Liver (tissue), 3 donors: ENCODE results near the gene ACTR2.

Source experiments
- ATF3 ChIP-seq: IDR thresholded peaks from 2 replicates; pipeline ENCODE4 v1.6.1; 2016; ENCODE audit warnings: antibody characterized with exemption
- CTCF ChIP-seq: fragments of 150-350 bp; IDR thresholded peaks from 2 replicates; pipeline ENCODE4 v1.5.1; 2017; ENCODE audit warnings: improper control_type of control experiment, low read depth, low read length; ENCODE audit not compliant: missing input control
- EGR1 ChIP-seq, 2 donors: IDR thresholded peaks; 2 replicates each; pipeline ENCODE4 v1.6.1; 2016 to 2018; ENCODE audit warnings: antibody characterized with exemption in 2 of 2, low read depth in 2 of 2
- FOXA1 ChIP-seq: IDR thresholded peaks from 2 replicates; pipeline ENCODE4 v1.6.1; 2016; ENCODE audit warnings: antibody characterized with exemption
- GABPA ChIP-seq, 2 donors: IDR thresholded peaks in 1 of 2; conservative IDR thresholded peaks in 1 of 2; 2 replicates each; pipeline ENCODE4 v1.6.1; 2016; ENCODE audit warnings: antibody characterized with exemption in 2 of 2, mild to moderate bottlenecking in 1 of 2, moderate library complexity in 1 of 2
- HNF4G ChIP-seq: IDR thresholded peaks from 2 replicates; pipeline ENCODE4 v1.6.1; 2016; ENCODE audit warnings: antibody characterized with exemption
- JUND ChIP-seq, 2 donors: IDR thresholded peaks; 2 replicates each; pipeline ENCODE4 v1.6.1; 2016; ENCODE audit warnings: antibody characterized with exemption in 2 of 2
- MAX ChIP-seq: IDR thresholded peaks from 2 replicates; pipeline ENCODE4 v1.6.1; 2016; ENCODE audit warnings: antibody characterized with exemption
- RAD21 ChIP-seq, 2 donors: IDR thresholded peaks; 2 replicates each; pipeline ENCODE4 v1.6.1; 2016; ENCODE audit warnings: antibody characterized with exemption in 2 of 2, mild to moderate bottlenecking in 2 of 2
- SP1 ChIP-seq: IDR thresholded peaks from 2 replicates; pipeline ENCODE4 v1.6.1; 2018; ENCODE audit warnings: antibody characterized with exemption, mild to moderate bottlenecking
- TAF1 ChIP-seq: conservative IDR thresholded peaks from 2 replicates; pipeline ENCODE4 v1.6.1; 2016; ENCODE audit warnings: antibody characterized with exemption, mild to moderate bottlenecking
- YY1 ChIP-seq: IDR thresholded peaks from 2 replicates; pipeline ENCODE4 v1.6.1; 2016; ENCODE audit warnings: antibody characterized with exemption, mild to moderate bottlenecking
- ZBTB33 ChIP-seq: IDR thresholded peaks from 2 replicates; pipeline ENCODE4 v1.6.1; 2016; ENCODE audit warnings: antibody characterized with exemption
- donor health status: healthy.
- donor health status: healthy.

- TF ChIP-seq CTCF (no peak), ATF3 (no peak), MAX (no peak), JUND (IDR thresholded peaks at IDR 0.05) (no peak), ZBTB33 (no peak), YY1 (no peak), TAF1 (no peak), GABPA (IDR thresholded peaks at IDR 0.05 in 1 of 2, conservative IDR thresholded peaks at IDR 0.05 in 1 of 2) (no peak), HNF4G (no peak), RAD21 (IDR thresholded peaks at IDR 0.05) (no peak), EGR1 (IDR thresholded peaks at IDR 0.05; ENCODE audit: low read depth in 2 of 2) (no peak), FOXA1 (no peak), SP1 (no peak)
These were observed 67.1 kb downstream of the ACTR2 start for GRCh38 chr2:65294701-65295100.
